Measurements from ENCODE around the gene ATG7. TPM values are rescaled to one million over a fixed set of nuclear protein-coding genes. Genes with fewer than 3 reads are reported as not detected.

ATG7 gene
- total RNA-seq, 2 experiments from 2014 or later: 21.7 to 28.4 TPM

DNA sequence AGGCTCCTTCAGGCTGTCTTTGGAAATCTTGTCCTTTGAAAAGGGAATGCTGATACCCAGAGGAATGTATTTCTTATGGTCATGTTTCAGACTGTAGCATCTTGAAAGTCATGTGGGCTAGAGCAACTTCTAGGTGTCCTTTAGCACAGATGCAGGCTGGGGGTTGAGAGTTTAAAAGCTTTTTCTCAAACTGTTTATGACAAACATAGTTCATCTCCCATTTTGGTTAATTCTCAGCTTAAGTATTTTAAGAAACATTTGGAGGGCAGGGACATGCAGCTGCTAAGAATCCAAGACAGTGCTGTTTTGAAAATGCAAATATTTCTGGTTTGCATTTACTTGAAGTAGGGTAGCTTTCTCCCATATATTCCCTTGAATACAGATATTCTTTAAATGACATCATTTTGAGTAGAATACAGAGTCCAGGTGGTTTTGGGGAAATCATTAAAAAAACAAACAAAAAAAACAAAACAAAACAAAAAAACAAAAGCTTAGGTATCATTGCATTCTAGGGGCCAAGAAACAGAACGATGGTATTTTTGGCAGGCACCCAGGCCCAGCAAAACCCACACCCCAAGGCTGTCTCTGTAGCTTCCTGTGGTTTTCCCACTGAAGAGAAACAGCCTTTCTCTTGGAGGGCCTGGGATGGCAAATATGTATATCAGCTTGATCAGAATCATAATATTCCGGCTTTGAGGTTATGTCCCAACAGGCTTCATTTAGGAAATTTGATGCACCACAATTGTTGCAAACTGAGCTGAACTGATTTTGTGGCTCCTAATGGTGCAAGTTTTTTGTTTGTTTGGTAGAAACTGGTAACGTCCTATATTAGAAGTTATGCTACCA, 120.0 kb downstream of the ATG7 start:
- no TSS peak for BruUV-seq (replicated peaks)
- DNase-seq (ENCODE audit: low spot score): no peak
- POLR2A ChIA-PET: interaction anchor here (0.6 to 0.9 kb wide), 3 partner anchors 25 to 574 kb away, joined by 4 read pairs; no protein-coding TSS in a partner anchor
- Histone ChIP-seq H3K27ac (ENCODE audit: low read depth, low read length, poor library complexity, severe bottlenecking) (no peak overlapping the region), H4K20me1 (ENCODE audit: insufficient read depth, low read length) (no peaks in the 10 kb centered on the region), H3K9me3 (ENCODE audit: low read length) (no peaks in the 10 kb centered on the region), H3K4me3 (ENCODE audit: low read depth, low read length, poor library complexity, severe bottlenecking) (no peak overlapping the region), H3K79me2 (ENCODE audit: insufficient read depth, low read depth, low read length) (no peaks in the 10 kb centered on the region), H3K4me2 (ENCODE audit: low read length) (no peak overlapping the region), H3K36me3 (ENCODE audit: insufficient read depth, low read length) (no peaks in the 10 kb centered on the region), H2AFZ (ENCODE audit: low read length) (no peak overlapping the region), H3K9me2 (ENCODE audit: insufficient read depth, low read length) (no peaks in the 10 kb centered on the region), H3K4me1 (ENCODE audit: insufficient read depth, low read length, poor library complexity, severe bottlenecking) (no peaks in the 10 kb centered on the region)
- CTCF ChIA-PET (ENCODE audit: unreplicated experiment): no interaction called here
- intact Hi-C loops (cut with micrococcal nuclease; ENCODE audit: unreplicated experiment): no loop called here
- TF ChIP-seq, protein P1, sequence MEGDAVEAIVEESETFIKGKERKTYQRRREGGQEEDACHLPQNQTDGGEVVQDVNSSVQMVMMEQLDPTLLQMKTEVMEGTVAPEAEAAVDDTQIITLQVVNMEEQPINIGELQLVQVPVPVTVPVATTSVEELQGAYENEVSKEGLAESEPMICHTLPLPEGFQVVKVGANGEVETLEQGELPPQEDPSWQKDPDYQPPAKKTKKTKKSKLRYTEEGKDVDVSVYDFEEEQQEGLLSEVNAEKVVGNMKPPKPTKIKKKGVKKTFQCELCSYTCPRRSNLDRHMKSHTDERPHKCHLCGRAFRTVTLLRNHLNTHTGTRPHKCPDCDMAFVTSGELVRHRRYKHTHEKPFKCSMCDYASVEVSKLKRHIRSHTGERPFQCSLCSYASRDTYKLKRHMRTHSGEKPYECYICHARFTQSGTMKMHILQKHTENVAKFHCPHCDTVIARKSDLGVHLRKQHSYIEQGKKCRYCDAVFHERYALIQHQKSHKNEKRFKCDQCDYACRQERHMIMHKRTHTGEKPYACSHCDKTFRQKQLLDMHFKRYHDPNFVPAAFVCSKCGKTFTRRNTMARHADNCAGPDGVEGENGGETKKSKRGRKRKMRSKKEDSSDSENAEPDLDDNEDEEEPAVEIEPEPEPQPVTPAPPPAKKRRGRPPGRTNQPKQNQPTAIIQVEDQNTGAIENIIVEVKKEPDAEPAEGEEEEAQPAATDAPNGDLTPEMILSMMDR (conservative IDR thresholded peaks at IDR 0.05; ENCODE audit: low read length): no peak
- TF ChIP-seq EZH2phosphoT487 (IDR thresholded peaks at IDR 0.05; ENCODE audit: borderline replicate concordance, low read depth, low read length): no peak

DNA sequence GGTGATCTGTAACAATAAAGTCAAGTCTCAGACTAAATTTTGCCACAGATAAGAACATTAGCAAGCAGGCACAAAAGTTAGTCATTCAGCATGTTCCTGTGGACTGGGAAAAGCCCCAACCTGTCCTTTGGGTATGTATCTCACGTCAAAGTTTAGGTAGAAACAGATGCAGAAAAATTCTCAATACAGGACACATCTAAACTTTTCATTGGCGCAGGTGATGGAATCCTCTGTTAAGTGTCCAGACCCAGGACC, 120.6 kb downstream of the ATG7 start:
- H3K4me3 ChIP-seq (ENCODE audit: low read depth, low read length, poor library complexity, severe bottlenecking): no peak overlapping the region
- no peak for DNase-seq (ENCODE audit: low spot score)
- CTCF ChIA-PET (ENCODE audit: unreplicated experiment): no interaction called here
- no peaks in the 10 kb centered on the region for H3K36me3 ChIP-seq (ENCODE audit: insufficient read depth, low read length)
- no peaks in the 10 kb centered on the region for H3K9me2 ChIP-seq (ENCODE audit: insufficient read depth, low read length)
- H3K9me3 ChIP-seq (ENCODE audit: low read length): no peaks in the 10 kb centered on the region
- no peak for TF ChIP-seq EZH2phosphoT487 (IDR thresholded peaks at IDR 0.05; ENCODE audit: borderline replicate concordance, low read depth, low read length)
- TF ChIP-seq, protein P1 (conservative IDR thresholded peaks at IDR 0.05; ENCODE audit: low read length): no peak
- no peaks in the 10 kb centered on the region for H3K4me1 ChIP-seq (ENCODE audit: insufficient read depth, low read length, poor library complexity, severe bottlenecking)
- intact Hi-C loops (cut with micrococcal nuclease; ENCODE audit: unreplicated experiment): no loop called here
- no peak overlapping the region for H2AFZ ChIP-seq (ENCODE audit: low read length)
- no peak overlapping the region for H3K27ac ChIP-seq (ENCODE audit: low read depth, low read length, poor library complexity, severe bottlenecking)
- BruUV-seq (replicated peaks): no TSS peak
- H3K4me2 ChIP-seq (ENCODE audit: low read length): no peak overlapping the region
- H3K79me2 ChIP-seq (ENCODE audit: insufficient read depth, low read depth, low read length): no peaks in the 10 kb centered on the region
- POLR2A ChIA-PET: interaction anchor here (0.6 kb wide), 2 partner anchors 24 to 575 kb away, joined by 4 read pairs; no protein-coding TSS in a partner anchor
- H4K20me1 ChIP-seq (ENCODE audit: insufficient read depth, low read length): no peaks in the 10 kb centered on the region

DNA sequence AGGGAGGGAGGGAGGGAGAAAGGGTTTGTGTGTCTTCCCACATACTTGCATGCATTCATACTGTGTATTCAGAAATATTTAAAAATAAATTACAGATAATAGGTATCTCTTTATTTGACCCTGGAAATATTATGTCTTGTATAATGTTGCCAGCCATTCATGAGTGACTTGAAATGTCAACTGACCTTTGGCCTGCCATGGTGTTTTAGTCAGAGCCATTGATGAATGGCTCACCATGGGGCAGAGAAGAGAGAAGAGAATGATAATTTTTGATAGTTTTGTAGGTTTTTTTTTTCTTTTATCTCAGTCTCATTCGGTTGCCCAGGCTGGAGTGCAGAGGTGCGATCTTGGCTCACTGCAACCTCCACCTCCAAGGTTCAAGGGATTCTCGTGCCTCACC, 121.2 kb downstream of the ATG7 start:
- H3K27ac ChIP-seq (ENCODE audit: low read depth, low read length, poor library complexity, severe bottlenecking): no peak overlapping the region
- no peaks in the 10 kb centered on the region for H3K4me1 ChIP-seq (ENCODE audit: insufficient read depth, low read length, poor library complexity, severe bottlenecking)
- H2AFZ ChIP-seq (ENCODE audit: low read length): no peak overlapping the region
- no peaks in the 10 kb centered on the region for H3K9me2 ChIP-seq (ENCODE audit: insufficient read depth, low read length)
- no peak overlapping the region for H3K4me2 ChIP-seq (ENCODE audit: low read length)
- CTCF ChIA-PET (ENCODE audit: unreplicated experiment): no interaction called here
- BruUV-seq (replicated peaks): no TSS peak
- DNase-seq (ENCODE audit: low spot score): no peak
- no peaks in the 10 kb centered on the region for H3K9me3 ChIP-seq (ENCODE audit: low read length)
- TF ChIP-seq, protein P1 (conservative IDR thresholded peaks at IDR 0.05; ENCODE audit: low read length): no peak
- TF ChIP-seq EZH2phosphoT487 (IDR thresholded peaks at IDR 0.05; ENCODE audit: borderline replicate concordance, low read depth, low read length): no peak
- H3K36me3 ChIP-seq (ENCODE audit: insufficient read depth, low read length): no peaks in the 10 kb centered on the region
- H3K4me3 ChIP-seq (ENCODE audit: low read depth, low read length, poor library complexity, severe bottlenecking): no peak overlapping the region
- no peaks in the 10 kb centered on the region for H4K20me1 ChIP-seq (ENCODE audit: insufficient read depth, low read length)
- intact Hi-C loops (cut with micrococcal nuclease; ENCODE audit: unreplicated experiment): no loop called here
- H3K79me2 ChIP-seq (ENCODE audit: insufficient read depth, low read depth, low read length): no peaks in the 10 kb centered on the region
- POLR2A ChIA-PET: interaction anchor here (0.7 kb wide), 1 partner anchor 105 kb away, joined by 3 read pairs; no protein-coding TSS in a partner anchor

All from OCI-LY7 (cell line).